Ovary (tissue), 3 donors: ENCODE results near the gene CACNA1D.

Experiments used
- CTCF ChIP-seq, 3 donors: fragments of 450-650 bp in 2 of 3; fragments of 200-600 bp in 1 of 3; IDR thresholded peaks; one replicate each; pipeline versions ENCODE4 v1.5.1 to v1.8.0; 2016 to 2022; ENCODE audit warnings: antibody characterized with exemption in 3 of 3, mild to moderate bottlenecking in 1 of 3
- POLR2A ChIP-seq: fragments of 450-650 bp; IDR thresholded peaks from one replicate; pipeline ENCODE4 v1.6.1; 2017; ENCODE audit warnings: antibody characterized with exemption, mild to moderate bottlenecking, moderate library complexity
- donor health status: DM: no; HTN: no; CAD: no.

GRCh38 chr3:53823956-53824657, 329.7 kb downstream of the CACNA1D start:
- TF ChIP-seq CTCF (IDR thresholded peaks at IDR 0.05) (no peak), POLR2A (no peak)
